HepG2 (cell line): ENCODE results near the gene ACVR1C. TPM values are rescaled to one million over a fixed set of nuclear protein-coding genes. Genes with fewer than 3 reads are reported as not detected.

Experiments
- ATAC-seq: fragments of 200-7000 bp; cut with Tn5 transposase; 3 replicates; pipeline ENCODE4 v1.9.1; 2020; ENCODE audit warnings: mild to moderate bottlenecking, moderate library complexity
- BruUV-seq: library from RNA; stranded (reverse); fragments of 400-500 nt; replicated peaks from 2 replicates; lab custom pipeline; 2021; lab: Mats Ljungman, UMichigan
- CTCF ChIA-PET: fragments of 300-600 bp; formaldehyde crosslinking; extraction: SDS; loops from one replicate; lab custom pipeline; 2021; ENCODE audit warnings: low total read pairs, inconsistent platforms, low intra/inter-chr PET ratio; lab: Yijun Ruan, JAX
- POLR2A ChIA-PET: fragments of 350-600 bp; sonication (Branson Sonifier 250); formaldehyde crosslinking; loops from one replicate; lab custom pipeline; 2020; ENCODE audit warnings: antibody characterized with exemption, inconsistent platforms; lab: Yijun Ruan, JAX
- DNase-seq: peaks from one replicate; pipeline ENCODE4 v3.0.0-alpha.2; 2015; ENCODE audit warnings: low spot score
- FAIRE-seq: peaks from 3 replicates; lab custom pipeline; 2011; peaks lifted over from hg19 to GRCh38; lab: Jason Lieb, UNC
- H2AFZ ChIP-seq: one replicate; pipeline ENCODE4 v1.6.1; 2011; ENCODE audit warnings: low read length, inconsistent platforms
- H3K27ac ChIP-seq: fragments of 300-600 bp; 3 replicates; pipeline ENCODE4 v1.8.0; 2011; ENCODE audit warnings: mixed run types, mild to moderate bottlenecking, mixed read lengths, low read length, inconsistent platforms; ENCODE audit not compliant: insufficient read depth; ENCODE audit errors: extremely low read length
- H3K27me3 ChIP-seq, 2 experiments: fragments of 200-600 bp in 1 of 2; 2 replicates in 1 of 2; 3 replicates in 1 of 2; pipeline versions ENCODE4 v1.6.0 to v1.8.0; 2011; ENCODE audit warnings: low read length in 2 of 2, mild to moderate bottlenecking in 2 of 2, moderate library complexity in 2 of 2, inconsistent platforms in 1 of 2; ENCODE audit not compliant: insufficient read depth in 2 of 2, control insufficient read depth in 1 of 2
- H3K36me3 ChIP-seq, 2 experiments: fragments of 200-600 bp in 1 of 2; replicated peaks in 1 of 2; 2 replicates in 1 of 2; 3 replicates in 1 of 2; pipeline versions ENCODE4 v1.5.1 to v1.8.0; 2011; ENCODE audit warnings: low read length in 2 of 2, inconsistent platforms in 1 of 2; ENCODE audit not compliant: insufficient read depth in 2 of 2, control insufficient read depth in 1 of 2
- H3K4me1 ChIP-seq: 2 replicates; pipeline ENCODE4 v1.5.1; 2012; ENCODE audit warnings: low read length, inconsistent platforms; ENCODE audit not compliant: insufficient read depth
- H3K4me2 ChIP-seq: 2 replicates; pipeline ENCODE4 v1.6.0; 2011; ENCODE audit warnings: low read depth, low read length, inconsistent platforms
- H3K4me3 ChIP-seq, 3 experiments: fragments of 200-600 bp in 1 of 3; sonication (generic), shearing (Covaris generic) in 1 of 3; replicated peaks in 1 of 3; 2 replicates each; pipeline ENCODE4 v1.5.1; 2011 to 2016; ENCODE audit warnings: low read length in 3 of 3, inconsistent platforms in 2 of 3, low read depth in 2 of 3, mild to moderate bottlenecking in 2 of 3, control low read depth in 1 of 3, mixed read lengths in 1 of 3; ENCODE audit not compliant: insufficient read depth in 1 of 3
- H3K79me2 ChIP-seq: one replicate; pipeline ENCODE4 v1.6.1; 2011; ENCODE audit warnings: low read length, inconsistent platforms; ENCODE audit not compliant: insufficient read depth
- H3K9ac ChIP-seq: 2 replicates; pipeline ENCODE4 v1.6.0; 2011; ENCODE audit warnings: mild to moderate bottlenecking, low read depth, low read length, inconsistent platforms; ENCODE audit not compliant: insufficient read depth
- H3K9me3 ChIP-seq: 2 replicates; pipeline ENCODE4 v1.5.1; 2012; ENCODE audit warnings: mild to moderate bottlenecking, low read length
- H4K20me1 ChIP-seq: 2 replicates; pipeline ENCODE4 v1.6.0; 2011; ENCODE audit warnings: inconsistent platforms, mild to moderate bottlenecking, low read length, moderate library complexity; ENCODE audit not compliant: insufficient read depth
- HBP1 ChIP-seq: IDR thresholded peaks from 2 replicates; pipeline ENCODE4 v1.6.1; 2016; ENCODE audit warnings: low read depth, control low read depth
- NCOA5 ChIP-seq: sonication (generic); formaldehyde crosslinking; IDR thresholded peaks from 2 replicates; pipeline ENCODE4 v1.4.0; 2020; ENCODE audit warnings: missing genetic modification reagents
- NPAS2 ChIP-seq: sonication (generic); formaldehyde crosslinking; IDR thresholded peaks from 2 replicates; pipeline ENCODE4 v1.8.0; 2022; ENCODE audit warnings: mild to moderate bottlenecking, missing genetic modification reagents, borderline replicate concordance
- ZNF337 ChIP-seq: sonication (generic); formaldehyde crosslinking; IDR thresholded peaks from 2 replicates; pipeline ENCODE4 v1.5.1; 2020; ENCODE audit warnings: missing genetic modification reagents, low read depth, mild to moderate bottlenecking, borderline replicate concordance
- ZNF7 ChIP-seq: IDR thresholded peaks from 2 replicates; pipeline ENCODE4 v1.6.1; 2016; ENCODE audit warnings: missing biosample characterization, missing genetic modification reagents
- WGBS: methylation state at CpG from one replicate; pipeline ENCODE4 v1.1.6; 2017; ENCODE audit warnings: low lambda C conversion rate; 5-methylcytosine and 5-hydroxymethylcytosine counted together
- in situ Hi-C: cut with HindIII; loops from 2 replicates; pipeline ENCODE4 v1.10.0; 2017; ENCODE audit warnings: low pct_unique_long_range_greater_than_20kb; ENCODE audit not compliant: extremely low pct_ligation_motif_present
- intact Hi-C: fragments of 100-400 bp; cut with micrococcal nuclease; formaldehyde crosslinking; loops from one replicate; pipeline ENCODE4 v1.10.0; 2022; ENCODE audit not compliant: unreplicated experiment
- polyA plus RNA-seq, 8 experiments: library from polyadenylated mRNA; depleted of rRNA in 3 of 8; stranded (reverse) in 7 of 8; unstranded in 1 of 8; fragments of >200 nt; fragmentation: Illumina TruSeq in 4 of 8; extraction: Trizol in 4 of 8; gene quantifications; 2 replicates each; pipeline versions ENCODE4 v1.2.1 to v1.2.3, GENCODE V29; 2011 to 2016; ENCODE audit warnings: low read depth in 4 of 8, missing spikeins in 1 of 8, mixed read lengths in 1 of 8; ENCODE audit not compliant: insufficient read depth in 1 of 8
- total RNA-seq, 5 experiments: library from RNA; depleted of rRNA; stranded (reverse); fragments of >200 nt; fragmentation: Illumina TruSeq; extraction: Trizol; gene quantifications; 2 replicates each; pipeline ENCODE4 v1.2.3, GENCODE V29; 2016; ENCODE audit warnings: low read depth in 1 of 5
- TF ChIP-seq, protein P1 (sequence below): sonication (generic); formaldehyde crosslinking; IDR thresholded peaks from 2 replicates; pipeline ENCODE4 v1.8.0; 2022; ENCODE audit warnings: missing genetic modification reagents, mild to moderate bottlenecking, borderline replicate concordance
- TF ChIP-seq, protein P2 (sequence below): sonication (generic); formaldehyde crosslinking; IDR thresholded peaks from 2 replicates; pipeline ENCODE4 v1.4.0; 2020; ENCODE audit warnings: missing genetic modification reagents
- TF ChIP-seq, protein P3 (sequence below): sonication (generic); formaldehyde crosslinking; IDR thresholded peaks from 2 replicates; pipeline ENCODE4 v1.5.1; 2020; ENCODE audit warnings: missing genetic modification reagents, mild to moderate bottlenecking, borderline replicate concordance

The ACVR1C gene
- total and polyA plus RNA-seq, 2 of the 13 experiments (the other 11 are each of a cell fraction or from before 2014, with no cell fraction given): 0.05 to 1.0 TPM

DNA sequence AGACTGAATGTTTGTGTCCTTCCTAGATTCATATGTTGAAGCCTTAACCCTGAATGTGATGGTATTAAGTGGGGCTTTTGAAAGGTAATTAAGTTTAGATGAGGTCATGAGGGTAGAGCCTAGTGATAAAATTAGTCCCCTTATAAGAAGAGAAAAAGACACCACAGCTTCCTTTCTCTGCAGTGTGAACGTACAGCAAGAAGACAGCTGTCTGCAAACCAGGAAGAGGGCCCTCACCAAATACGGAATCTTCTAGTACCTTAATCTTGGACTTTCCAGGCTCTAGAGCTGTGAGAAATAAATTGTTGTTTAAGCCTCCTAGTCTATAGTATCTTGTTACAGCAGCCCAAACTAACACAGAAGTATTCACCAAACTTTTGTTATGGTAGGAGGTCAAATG lies 127.6 kb downstream of the ACVR1C start (continued):
- TF ChIP-seq ZNF337 (CRISPR knock-in tag): no peak
- TF ChIP-seq HBP1 (CRISPR knock-in tag): no peak

DNA sequence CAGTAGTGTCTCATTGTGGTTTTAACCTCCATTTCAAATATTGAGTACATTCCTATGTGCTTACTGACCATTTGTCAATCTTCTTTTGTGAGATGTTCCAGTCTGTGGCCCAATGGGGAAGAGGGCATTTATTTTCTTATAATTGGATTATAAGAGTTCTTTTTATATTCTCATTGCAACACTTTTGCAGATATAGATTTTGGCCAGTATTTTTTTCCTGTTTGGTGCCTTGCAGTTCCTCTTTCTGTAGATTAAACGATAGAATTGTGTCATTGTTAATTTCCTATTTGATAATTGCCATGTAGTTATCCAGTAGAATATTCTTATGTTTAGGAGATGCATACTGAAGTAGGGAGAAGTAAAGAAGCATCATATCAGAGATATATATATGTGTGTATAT lies 128.3 kb downstream of the ACVR1C start:
- 0% methylated on average over 1 of the region's 1 CpG for WGBS
- no peak overlapping the region for H3K4me3 ChIP-seq

More for the DNA sequence above, 128.3 kb downstream of the ACVR1C start:
- in situ Hi-C loops: no loop called here
- no peak overlapping the region for H3K27ac ChIP-seq
- H4K20me1 ChIP-seq: no peaks in the 10 kb centered on the region
- no peak for TF ChIP-seq NCOA5 (CRISPR knock-in tag)
- TF ChIP-seq, protein P1, sequence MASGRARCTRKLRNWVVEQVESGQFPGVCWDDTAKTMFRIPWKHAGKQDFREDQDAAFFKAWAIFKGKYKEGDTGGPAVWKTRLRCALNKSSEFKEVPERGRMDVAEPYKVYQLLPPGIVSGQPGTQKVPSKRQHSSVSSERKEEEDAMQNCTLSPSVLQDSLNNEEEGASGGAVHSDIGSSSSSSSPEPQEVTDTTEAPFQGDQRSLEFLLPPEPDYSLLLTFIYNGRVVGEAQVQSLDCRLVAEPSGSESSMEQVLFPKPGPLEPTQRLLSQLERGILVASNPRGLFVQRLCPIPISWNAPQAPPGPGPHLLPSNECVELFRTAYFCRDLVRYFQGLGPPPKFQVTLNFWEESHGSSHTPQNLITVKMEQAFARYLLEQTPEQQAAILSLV (CRISPR knock-in tag): no peak
- TF ChIP-seq, protein P2, sequence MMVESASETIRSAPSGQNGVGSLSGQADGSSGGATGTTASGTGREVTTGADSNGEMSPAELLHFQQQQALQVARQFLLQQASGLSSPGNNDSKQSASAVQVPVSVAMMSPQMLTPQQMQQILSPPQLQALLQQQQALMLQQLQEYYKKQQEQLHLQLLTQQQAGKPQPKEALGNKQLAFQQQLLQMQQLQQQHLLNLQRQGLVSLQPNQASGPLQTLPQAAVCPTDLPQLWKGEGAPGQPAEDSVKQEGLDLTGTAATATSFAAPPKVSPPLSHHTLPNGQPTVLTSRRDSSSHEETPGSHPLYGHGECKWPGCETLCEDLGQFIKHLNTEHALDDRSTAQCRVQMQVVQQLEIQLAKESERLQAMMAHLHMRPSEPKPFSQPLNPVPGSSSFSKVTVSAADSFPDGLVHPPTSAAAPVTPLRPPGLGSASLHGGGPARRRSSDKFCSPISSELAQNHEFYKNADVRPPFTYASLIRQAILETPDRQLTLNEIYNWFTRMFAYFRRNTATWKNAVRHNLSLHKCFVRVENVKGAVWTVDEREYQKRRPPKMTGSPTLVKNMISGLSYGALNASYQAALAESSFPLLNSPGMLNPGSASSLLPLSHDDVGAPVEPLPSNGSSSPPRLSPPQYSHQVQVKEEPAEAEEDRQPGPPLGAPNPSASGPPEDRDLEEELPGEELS (CRISPR knock-in tag): no peak
- no peak for TF ChIP-seq NPAS2 (CRISPR knock-in tag)
- TF ChIP-seq, protein P3, sequence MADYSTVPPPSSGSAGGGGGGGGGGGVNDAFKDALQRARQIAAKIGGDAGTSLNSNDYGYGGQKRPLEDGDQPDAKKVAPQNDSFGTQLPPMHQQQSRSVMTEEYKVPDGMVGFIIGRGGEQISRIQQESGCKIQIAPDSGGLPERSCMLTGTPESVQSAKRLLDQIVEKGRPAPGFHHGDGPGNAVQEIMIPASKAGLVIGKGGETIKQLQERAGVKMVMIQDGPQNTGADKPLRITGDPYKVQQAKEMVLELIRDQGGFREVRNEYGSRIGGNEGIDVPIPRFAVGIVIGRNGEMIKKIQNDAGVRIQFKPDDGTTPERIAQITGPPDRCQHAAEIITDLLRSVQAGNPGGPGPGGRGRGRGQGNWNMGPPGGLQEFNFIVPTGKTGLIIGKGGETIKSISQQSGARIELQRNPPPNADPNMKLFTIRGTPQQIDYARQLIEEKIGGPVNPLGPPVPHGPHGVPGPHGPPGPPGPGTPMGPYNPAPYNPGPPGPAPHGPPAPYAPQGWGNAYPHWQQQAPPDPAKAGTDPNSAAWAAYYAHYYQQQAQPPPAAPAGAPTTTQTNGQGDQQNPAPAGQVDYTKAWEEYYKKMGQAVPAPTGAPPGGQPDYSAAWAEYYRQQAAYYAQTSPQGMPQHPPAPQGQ (CRISPR knock-in tag): no peak
- no peak for TF ChIP-seq ZNF7 (CRISPR knock-in tag)
- DNase-seq (no peak), ATAC-seq (no peak), FAIRE-seq (no peak)
- no TSS peak for BruUV-seq
- CTCF ChIA-PET: no interaction called here
- POLR2A ChIA-PET: no interaction called here
- H3K9me3 ChIP-seq: no peaks in the 10 kb centered on the region
- no peaks in the 10 kb centered on the region for H3K27me3 ChIP-seq
- intact Hi-C loops: no loop called here
- H3K4me2 ChIP-seq: no peak overlapping the region
- H3K36me3 ChIP-seq: no peaks in the 10 kb centered on the region
- H2AFZ ChIP-seq: no peak overlapping the region
- H3K9ac ChIP-seq: no peak overlapping the region
- H3K79me2 ChIP-seq: no peaks in the 10 kb centered on the region
- H3K4me1 ChIP-seq: no peaks in the 10 kb centered on the region
